Stimulated activated CD4-positive, alpha-beta T cell treated with anti-CD3 and anti-CD28 coated beads, Interleukin-15, amount 100 ng/mL, for 1 hour (primary cell): ENCODE results near the gene CACNA1G.

Source experiments
- DNase-seq, 2 donors: peaks; one replicate each; pipeline ENCODE4 v3.0.0-alpha.2; 2020; ENCODE audit warnings: low read depth in 1 of 2, low spot score in 1 of 2

The CACNA1G gene

DNA sequence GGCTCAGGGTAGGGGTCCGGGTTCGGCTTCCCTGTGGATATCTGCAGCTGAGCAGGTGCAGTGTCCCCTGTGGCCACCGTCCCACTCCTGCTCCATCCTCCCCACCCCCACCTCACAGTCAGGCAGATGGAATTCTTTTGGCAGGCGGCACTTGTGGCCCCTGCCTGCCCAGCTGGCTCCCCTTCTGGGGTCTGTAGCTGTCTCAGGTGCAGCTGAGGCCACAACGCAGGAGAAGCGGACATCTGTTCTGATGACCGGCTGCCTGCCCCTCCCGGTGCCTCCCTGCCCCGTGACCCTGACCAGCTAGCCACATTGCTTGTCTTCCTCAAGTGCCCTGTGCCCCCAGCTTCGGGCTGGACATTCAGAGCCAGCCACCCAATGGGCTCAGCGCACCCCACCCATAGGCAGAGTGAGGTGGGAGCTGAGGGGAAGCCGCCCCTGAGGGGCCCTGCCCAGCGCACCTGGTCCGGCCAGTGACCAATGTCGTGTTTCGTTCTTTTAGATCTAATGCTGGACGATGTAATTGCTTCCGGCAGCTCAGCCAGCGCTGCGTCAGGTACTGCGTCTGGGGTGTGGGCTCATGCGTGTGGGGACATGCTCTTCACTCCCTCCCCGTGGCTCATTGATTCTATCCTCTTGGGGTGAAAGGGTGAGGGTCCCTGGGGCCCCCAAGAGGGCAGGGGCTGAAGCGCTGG, 49.0 kb downstream of the CACNA1G start:
- DNase-seq, result no peak

DNA sequence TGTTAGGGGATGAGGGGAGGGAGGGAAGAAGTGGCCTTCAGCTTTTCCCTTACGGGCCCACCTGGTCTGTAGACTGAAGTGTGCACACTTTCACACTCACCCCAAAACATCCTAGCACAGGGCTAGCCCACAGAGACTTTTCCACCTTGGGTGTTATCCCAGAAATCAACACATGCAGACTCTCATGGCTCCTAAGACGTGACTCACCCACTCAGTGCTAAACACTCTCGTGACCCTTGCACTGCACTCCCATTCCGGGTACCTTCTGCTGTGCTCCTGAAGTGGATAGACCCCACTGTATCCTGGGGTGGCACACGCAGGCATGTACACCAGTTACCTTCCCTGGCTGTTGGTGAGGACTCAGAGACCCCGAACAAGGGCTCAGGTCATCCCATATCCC, 51.1 kb downstream of the CACNA1G start:
- DNase-seq, result no peak

DNA sequence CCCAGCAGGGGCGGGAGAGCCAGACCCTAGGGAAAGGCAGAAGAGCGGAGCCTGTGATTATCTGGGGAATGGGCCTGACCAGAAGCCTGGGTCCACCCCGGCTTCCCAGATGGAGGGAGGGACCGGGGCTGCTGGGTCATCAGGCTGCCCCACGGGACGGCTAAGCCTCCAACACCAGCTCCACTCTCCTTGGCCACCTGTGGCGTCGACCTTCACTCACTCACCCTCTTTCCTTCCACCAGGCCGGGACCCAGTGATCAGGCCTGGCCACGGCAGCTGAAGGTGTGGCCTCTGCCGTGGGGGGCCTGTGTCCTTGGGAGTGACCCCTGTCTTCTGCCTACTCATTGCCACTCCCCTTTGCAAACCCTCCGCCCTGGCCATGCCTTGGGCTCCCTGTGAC, 51.8 kb downstream of the CACNA1G start:
- no peak for DNase-seq

DNA sequence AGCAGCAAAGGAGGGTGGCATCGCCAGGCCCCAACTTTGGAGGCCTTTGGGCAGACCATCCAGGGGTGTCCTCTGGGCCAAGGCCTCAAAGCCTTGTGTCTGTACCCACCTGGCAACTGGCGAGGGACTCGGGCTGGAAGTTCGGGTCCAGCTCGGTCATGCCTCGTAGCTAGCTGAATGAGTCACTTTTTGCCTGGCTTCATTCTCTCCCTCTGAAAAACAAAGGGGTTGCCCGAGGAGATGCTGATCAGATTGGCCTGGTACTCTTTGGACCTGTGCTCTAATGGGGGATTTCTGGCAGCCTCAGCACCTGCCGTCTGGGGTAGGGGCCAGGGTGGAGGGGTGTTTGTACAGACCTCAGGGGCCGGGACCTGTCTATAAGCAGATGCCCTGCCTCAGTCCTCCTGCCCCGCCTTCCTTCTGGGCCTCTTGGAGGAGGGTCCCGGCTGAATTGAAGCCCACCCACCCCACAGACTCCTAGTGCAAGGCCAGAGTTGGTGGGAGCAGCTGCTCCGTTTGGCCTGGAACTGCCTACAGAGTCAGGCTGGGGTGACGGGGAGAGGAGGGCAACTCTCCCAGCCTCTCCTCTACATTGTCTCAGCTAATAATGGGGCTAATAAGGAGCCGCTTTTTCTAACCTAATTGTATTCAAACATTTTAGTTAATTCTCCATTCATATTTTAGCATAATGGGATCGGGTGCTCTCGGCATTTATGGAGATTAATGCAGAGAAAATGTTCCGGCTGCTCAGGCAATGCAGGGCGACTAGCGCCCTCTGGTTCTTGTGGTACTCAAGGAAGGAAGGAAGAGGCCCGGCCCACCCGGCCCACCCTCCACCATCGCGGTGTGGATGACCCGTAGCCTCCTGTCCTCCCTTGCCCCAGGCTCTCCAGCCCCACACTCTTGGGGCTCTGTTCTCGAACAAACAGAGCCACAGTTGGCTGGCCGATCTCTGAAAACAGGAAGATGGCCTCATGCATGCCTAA, 52.8 kb downstream of the CACNA1G start:
- no peak for DNase-seq

DNA sequence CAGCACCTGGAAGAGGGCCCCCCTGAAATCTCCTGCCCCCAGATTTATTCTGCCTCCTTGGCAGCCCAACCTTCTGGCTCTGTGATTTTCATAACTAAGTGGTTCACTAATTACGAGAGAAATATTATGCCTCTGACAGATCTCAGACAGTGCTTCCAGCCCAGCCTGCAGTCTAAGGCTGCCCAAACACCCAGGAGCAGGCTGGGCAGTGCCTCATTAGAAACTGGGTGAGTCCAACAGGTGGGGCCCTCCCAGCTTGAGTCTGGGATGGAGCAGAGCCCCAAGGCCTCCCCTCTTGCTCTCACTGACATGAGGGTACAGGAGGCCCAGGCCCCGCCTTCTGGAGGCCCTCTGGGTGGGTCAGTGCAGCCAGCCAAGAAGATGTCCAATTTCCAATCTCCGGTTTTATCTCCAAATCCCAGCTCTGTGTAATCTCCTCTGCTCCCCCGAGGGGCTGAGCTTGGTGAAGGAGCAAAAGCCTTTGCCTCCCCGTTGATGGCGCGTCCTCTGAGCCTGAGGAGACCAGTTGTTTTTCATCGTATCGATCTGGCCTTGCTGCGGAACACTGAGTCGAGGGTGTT, 54.0 kb downstream of the CACNA1G start:
- no peak for DNase-seq

DNA sequence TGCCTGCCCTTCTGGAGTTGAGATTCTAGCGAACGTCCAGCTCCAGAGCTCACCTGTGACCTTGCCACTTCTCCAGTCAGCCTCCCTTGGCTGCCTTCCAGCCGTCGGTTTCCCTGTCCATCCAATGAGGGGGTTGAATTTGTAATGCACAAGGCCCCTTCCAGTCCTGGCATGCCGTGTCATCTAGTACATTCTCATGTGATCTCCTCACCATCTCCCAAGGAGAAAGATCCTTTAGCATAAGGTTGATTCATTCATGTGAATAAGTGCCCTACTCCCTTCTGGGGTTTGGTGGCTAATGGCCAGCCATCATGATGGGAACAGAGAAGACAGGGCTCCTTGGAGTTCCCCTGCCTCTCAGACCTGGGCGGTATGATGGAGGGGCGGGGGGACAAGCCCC, 55.3 kb downstream of the CACNA1G start:
- no peak for DNase-seq

DNA sequence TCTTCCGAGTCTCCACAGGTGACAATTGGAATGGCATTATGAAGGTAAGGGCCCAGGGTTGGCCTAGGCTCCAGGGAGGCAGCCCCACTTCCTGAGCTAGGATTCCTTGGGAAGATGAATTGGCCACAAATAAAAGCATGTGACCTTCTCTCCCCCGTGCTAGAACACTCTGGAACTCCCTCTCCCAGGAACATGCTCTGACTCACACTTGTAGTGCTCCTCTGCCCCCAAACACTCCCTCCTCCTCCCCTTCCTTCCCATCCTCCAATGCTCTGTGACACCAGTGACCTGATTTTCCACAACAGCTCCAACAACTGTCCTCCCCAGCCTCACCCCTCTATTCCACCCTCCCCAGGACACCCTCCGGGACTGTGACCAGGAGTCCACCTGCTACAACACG, 57.8 kb downstream of the CACNA1G start:
- DNase-seq, result no peak

DNA sequence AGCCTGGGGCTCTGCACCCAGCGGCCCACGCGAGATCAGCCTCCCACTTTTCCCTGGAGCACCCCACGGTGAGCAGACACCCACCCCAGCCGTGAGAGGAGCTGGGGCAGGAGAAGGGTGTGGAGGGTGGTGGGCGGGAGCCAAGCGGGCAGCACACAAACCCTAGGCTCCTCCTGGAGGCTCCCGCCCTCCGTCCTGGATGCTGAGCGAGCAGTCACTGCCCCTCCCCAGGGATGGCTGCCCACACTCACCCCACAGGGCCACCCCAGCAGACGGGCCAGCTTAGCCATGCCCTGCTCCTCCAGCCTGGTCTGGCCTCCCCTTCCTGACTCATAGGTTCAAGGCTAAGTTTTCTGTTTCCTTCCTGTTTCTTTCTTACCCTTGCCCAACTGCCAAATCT, 58.4 kb downstream of the CACNA1G start:
- no peak for DNase-seq

DNA sequence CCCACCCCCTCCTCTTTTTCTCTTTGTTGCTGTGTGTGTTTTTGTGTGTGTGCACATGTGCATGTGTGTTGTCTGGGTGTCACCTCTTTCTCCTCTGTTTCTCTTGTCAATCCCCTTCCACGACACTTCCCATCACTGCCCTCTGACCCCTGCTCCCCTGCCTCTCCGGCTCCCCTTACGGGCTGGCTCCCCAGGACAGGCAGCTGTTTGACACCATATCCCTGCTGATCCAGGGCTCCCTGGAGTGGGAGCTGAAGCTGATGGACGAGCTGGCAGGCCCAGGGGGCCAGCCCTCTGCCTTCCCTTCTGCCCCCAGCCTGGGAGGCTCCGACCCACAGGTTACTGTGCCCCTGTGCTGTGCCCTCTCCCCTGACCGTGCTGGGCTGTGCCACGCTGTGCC, 59.0 kb downstream of the CACNA1G start:
- no peak for DNase-seq

DNA sequence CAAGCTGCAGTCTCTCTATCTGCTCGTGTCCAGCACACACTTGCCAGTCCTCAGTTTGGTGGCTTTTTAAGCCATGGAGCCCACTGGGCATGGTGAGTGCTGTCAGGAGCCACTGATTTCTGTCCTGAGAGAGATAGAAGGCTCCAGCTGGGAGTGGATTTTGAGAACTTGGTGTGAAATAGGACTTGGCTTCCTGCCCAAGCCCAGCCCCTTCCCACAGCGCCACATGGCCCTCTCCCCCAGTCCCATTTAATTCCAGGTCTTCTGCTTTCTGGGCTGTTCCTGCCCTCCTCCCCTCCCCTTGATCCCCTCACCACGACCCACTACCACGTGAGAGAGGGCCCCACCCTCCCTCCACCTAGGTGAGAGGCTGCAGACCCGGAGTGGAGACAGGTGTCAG, 59.7 kb downstream of the CACNA1G start:
- no peak for DNase-seq

DNA sequence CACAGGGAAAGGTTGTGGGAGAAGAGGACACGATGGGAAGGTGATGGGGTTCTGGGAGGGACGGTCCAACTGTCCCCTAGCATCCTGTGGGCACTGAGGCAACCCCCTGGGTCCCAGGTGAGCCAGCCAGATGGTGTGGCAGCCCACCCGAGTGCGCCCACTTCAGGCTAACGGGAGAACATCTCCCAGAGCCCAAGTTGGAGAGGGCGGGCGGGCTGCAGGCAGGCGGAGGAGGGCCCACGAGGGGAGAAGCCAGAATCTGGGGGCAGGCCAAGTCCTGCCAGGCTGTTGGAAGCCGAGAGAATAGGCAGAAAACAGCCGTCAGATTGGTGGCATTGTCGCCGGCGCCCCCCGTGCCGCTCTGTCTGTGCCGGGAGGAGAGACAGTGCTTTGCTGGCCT, 60.3 kb downstream of the CACNA1G start:
- no peak for DNase-seq

DNA sequence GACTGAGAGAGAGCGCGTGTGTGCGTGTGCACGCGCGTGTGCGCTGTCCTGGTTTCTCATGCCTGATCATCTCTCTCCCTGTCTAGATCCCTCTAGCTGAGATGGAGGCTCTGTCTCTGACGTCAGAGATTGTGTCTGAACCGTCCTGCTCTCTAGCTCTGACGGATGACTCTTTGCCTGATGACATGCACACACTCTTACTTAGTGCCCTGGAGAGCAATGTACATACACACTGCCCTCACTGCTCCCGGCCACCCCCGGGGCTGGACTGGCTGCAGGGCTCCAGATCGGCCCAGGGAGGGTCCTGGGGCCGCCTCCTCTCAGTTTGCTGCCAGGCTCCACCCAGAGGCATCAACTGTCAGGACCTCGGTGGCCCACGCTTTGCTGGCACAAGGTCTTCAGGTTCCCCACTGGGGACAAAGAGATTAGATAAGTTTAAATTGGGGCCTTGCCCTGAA, 61.1 kb downstream of the CACNA1G start:
- no peak for DNase-seq

DNA sequence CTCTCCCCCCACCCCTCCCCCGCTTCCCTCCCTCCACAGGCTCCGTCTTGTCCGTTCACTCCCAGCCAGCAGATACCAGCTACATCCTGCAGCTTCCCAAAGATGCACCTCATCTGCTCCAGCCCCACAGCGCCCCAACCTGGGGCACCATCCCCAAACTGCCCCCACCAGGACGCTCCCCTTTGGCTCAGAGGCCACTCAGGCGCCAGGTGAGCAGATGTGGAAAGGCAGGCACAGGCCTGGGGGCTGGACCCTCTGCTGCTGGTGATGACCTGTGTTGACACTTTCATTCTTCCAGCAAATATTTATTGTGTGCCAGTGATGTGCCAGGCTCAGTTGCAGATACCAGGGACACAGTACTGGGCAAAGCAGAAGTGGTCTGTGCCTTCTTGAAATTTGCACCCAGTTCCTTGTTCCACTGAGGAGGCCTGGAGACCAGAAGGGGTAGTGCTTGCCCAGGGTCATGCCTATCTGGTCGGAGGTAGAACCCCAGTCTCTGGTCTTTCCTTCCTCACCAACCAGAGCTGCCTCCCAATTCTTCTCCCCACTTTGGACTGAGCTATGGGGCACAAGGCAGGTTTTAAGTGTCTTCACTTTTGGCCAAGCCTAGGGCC, 63.9 kb downstream of the CACNA1G start:
- DNase-seq, result no peak

DNA sequence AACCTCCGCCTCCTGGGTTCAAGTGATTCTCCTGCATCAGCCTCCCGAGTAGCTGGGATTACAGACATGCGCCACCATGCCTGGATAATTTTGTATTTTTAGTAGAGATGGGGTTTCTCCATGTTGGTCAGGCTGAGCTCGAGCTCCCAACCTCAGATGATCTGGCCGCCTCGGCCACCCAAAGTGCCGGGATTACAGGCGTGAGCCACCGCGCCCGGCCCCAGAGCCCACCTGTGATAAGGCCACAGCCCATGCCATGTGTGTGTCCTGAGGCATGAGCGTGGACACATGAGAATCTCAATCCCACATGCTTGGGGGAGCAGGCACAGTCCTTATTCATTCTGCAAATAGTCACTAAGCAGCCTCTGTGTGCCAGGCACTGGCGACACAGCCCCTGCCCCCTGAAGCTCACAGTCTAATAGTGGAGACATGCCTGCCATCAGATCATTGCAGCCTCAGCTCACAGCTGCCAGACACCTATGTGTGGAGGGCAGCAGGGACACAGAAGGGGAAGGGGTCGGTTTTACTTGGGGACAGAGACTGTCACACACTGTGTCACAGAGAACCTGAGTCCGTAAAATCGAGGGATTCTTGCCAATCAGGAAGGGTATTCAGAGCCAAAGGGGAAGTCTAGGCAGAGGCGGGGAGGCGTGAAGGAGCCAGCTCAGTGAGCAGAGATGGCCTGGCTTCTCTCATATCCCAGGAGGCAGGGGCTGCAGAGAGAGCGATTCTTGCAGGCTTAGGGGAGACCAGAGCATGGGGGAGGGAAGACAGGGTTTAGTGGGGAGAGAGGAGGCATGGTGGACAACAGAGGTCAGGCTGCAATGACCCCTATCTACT, 64.7 kb downstream of the CACNA1G start:
- DNase-seq, result no peak

DNA sequence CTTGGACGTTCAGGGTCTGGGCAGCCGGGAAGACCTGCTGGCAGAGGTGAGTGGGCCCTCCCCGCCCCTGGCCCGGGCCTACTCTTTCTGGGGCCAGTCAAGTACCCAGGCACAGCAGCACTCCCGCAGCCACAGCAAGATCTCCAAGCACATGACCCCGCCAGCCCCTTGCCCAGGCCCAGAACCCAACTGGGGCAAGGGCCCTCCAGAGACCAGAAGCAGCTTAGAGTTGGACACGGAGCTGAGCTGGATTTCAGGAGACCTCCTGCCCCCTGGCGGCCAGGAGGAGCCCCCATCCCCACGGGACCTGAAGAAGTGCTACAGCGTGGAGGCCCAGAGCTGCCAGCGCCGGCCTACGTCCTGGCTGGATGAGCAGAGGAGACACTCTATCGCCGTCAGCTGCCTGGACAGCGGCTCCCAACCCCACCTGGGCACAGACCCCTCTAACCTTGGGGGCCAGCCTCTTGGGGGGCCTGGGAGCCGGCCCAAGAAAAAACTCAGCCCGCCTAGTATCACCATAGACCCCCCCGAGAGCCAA, 65.6 kb downstream of the CACNA1G start:
- peak; percentile 41 to 49 for DNase-seq

DNA sequence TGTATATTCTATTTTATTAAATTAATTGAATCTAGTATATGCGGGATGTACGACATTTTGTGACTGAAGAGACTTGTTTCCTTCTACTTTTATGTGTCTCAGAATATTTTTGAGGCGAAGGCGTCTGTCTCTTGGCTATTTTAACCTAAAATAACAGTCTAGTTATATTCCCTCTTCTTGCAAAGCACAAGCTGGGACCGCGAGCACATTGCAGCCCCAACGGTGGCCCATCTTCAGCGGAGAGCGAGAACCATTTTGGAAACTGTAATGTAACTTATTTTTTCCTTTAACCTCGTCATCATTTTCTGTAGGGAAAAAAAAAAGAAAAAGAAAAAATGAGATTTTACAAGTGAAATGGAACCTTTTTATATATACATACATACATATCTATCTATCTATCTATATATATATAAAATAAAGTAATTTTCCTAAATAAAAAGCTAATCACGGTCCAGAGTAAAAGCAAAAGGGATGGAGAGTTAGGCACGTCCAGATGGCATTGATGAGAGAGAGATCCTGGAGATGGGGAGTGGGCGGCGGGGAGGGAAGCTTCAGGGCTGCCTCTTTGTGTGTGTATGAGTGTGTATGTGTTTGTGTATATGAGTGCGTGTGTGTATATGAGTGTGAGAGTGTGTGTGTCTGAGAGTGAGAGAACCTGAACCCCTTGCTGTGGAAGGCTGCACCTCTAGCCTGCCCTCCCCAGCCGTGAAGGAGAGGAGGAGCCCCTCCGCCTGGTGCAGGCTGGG, 66.7 kb downstream of the CACNA1G start:
- DNase-seq, result no peak

DNA sequence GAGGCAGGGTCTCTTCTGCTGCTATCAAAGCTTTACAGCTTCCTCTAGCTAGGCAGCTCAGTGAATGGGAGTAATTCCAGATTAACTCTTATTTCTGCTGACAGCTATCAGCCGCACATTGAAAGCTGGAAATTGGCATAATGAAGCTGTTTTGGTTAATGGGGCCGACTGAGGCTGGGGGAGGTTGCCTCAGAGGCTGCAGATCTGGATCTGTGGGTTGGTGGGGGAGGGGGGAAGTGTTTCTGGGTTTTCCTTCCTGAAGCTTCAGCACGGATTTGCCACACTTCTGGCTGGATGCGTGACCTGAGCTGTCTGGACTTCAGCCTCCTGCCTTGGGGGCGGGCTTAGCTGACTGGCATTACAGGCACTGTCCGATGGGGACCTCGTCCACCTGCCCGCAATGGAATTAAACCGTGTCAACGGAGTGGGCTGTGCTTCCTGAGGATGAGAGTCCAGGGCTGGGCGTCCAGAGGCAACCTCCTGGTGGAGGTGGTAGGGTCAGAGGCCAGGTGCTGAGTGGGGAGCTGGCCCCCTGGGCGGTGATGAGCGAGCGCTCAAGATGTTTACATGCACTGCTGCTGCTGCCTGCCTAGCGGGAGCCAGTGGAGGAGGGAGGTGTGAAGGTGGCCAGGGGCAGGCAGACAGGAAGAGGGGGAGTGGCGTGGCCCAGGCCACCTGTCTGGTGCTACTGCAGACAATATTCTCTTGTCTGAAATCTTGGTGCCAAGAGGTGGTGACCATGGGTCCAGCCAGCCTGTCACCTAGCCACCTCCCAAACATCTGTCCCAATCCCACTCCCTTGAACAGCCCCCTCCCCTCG, 67.5 kb downstream of the CACNA1G start:
- no peak for DNase-seq

DNA sequence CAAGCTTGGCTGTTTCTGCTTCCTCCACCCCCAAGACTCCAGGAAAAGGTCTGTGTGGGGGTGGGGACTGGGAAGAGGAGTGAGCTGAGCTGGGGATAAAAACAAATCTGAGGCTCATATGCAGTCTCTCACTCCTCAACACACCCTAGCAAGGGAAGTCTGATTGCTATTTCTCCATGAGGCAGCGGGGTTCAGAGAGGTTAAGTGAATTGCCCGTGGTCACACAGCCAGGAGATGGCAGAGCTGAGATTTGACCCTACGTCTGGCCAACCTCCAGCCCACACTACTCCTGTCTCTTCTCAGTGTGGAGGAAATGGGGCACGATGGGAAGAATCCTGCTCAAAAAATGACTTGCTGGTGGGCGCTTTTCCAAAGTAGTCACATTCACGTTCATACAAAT, 69.4 kb downstream of the CACNA1G start:
- DNase-seq, result no peak
